ENCODE data around the gene EFCAB6.

Gene EFCAB6

DNA sequence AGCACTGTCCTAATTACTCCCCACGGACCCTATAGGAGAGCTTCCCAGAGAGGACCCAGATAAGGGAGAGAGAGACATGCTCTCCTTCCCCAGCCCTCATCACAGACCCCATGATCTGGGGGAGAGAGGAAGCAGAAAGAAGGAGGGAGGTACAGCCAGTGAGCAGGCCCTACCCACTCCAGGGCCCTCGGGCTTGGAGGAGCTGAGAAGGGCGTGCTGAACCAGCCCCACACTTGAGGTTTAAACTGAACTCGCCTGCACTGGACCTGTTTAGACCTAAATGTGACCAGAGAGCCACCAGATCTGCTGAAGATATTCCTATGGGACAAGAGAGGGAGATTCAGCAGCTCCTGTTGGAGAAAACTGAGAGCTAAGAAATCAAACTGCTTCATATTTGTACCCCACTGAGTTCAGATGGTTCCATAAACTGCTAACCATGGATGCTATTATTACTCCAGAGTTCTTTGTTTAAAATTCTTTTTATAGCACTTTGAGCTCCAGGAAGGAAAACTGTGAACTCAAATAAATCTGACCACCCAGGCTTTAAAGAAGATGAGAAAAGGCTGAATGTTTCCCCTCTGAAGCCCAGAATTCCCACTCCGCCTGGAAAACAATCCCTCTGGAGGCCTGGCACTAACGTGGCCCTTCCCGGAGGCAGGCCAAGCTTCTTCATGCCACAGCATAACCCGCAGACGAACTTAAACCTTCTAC lies 67.2 kb downstream of the EFCAB6 start:
- DNase-seq = peak; percentile 28

GRCh38 chr22:43743929-43744643 lies 68.0 kb downstream of the EFCAB6 start:
- no peak for DNase-seq

- no peak for DNase-seq
Observed at GRCh38 chr22:43743131-43743530, 69.0 kb downstream of the EFCAB6 start.

GRCh38 chr22:43742154-43742950 lies 69.8 kb downstream of the EFCAB6 start:
- no peak for DNase-seq

DNA sequence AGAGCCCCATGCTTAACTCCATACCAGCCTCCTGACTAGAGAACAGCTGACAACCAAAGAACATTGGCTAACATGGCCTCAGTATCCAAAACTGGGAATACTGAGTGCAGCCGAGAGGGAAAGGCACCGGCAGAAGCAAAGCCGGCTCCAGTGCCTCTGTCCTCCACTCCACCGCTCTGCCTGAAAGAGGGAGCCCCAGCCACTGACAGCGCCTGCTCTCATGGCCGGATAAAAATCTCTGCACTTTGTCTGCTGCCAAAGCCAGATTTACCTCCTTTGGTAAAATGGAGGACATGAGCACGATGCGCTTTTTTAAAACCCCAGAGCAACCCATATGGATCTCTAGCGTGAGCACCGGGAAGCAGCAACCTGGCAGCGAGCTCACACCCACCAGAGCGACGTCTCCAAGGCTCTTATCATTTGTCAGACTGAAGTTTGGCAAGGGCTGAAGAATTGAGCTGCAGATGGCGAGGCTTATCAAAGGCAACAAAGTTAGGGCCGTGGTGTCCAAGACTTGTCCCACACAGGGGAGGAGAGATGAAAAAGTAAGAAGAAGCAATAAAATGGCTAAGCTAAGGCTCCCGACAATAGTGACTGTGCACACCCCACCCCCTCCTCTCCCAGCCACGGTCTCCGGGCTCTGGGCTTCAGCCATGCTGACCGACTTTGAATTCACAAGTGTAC lies 71.4 kb downstream of the EFCAB6 start:
- DNase-seq = no peak

DNA sequence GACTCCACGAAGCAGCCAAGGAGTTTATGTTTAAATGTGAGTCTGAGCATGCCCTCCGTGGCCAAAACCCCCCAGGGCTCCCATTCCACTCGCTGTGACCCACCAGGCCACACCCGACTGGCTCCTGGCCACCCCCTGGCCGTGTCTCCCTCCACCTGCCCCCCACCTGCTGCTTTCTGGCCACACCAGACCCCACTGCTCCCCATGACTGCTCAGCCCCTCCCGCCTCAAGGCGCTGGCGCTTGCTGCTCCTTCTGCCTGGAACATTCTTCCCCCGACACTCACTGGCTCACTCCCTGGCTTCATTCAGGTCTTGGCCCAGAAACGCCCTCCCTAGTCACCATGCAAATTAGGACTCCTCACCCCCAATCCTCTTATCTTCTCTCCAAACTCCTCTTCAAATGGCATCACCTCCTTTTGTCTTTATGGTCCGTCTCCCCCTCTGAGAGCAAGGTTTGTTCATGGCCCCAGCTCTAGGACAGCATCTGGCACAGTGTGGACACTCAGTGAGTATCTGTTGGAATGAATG lies 72.2 kb downstream of the EFCAB6 start:
- no peak for DNase-seq

DNA sequence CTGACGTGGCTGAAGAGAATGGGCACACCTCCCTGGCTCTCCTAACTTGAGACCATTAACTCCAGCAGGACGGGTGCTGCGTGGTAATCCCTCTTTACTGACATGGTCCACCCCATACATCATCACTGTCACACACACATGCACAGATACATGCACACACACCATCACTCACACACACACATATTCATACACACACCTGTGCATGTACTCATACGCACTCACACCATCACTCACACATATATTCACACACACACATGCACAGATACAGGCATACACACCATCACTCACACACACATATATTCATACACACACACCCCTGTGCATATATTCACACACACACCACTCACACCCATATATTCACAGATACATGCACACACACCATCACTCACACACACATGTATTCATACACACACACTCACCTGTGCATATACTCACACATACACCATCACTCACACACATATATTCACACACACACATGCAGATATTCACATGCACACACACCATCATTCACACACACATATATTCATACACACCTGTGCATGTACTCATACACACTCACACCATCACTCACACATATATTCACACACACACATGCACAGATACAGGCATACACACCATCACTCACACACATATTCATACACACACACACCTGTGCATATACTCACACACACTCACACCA lies 74.8 kb downstream of the EFCAB6 start:
- DNase-seq = no peak

DNA sequence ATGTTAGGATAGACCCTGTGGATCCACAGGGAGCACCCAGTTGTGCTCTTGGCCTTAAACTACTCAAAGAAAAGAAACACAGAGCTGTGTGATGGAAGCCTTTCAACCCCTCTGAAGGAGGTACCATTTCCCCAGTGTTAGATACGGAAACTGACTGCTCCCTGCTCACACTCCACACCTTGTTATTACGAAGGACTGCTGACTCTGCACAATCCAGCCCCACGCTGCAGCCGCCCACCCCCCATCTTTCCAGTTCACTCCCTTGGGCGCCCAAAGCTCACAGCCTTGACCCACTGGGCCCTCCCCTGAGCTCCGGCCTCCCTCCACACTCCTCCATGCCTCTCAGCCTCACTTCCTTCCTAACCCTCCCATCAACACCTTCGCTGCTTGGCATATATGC lies 75.5 kb downstream of the EFCAB6 start:
- no peak for DNase-seq

DNA sequence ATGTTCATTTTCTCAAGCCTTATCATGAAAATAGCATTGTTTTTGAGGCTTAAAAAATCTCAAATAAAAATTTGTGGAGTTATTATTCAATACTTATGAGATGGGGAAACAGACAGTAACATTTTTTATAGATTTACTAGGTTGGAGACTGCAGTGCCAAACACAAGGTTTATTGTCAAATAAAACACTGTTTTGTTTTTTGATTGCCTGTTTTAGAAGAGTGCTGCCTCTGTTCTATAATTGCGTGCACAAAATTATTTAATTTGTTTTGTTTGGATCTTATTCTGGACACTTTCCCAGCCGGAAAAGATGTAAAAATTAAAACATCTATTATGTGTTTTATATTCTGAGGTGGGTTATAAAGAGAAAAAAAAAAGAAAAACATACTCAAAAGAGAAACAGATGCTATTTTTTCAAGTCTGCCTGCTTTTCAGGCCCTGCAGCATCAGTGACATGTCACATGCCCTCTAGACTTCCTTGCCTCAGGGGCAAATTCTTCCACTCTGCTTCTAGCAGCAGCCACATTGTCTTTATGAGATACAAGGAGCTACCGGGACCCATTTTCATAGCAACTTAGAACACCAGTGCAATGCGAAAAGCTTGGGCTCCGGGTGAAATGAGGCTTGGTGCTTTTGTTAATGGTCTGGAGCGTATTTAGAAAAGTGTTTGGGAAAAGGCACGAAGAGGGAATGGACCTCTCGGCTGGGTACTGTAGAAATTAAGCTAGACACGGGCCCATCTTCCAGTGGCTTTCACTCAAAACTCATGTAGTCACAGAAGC lies 77.5 kb downstream of the EFCAB6 start:
- DNase-seq = no peak

DNA sequence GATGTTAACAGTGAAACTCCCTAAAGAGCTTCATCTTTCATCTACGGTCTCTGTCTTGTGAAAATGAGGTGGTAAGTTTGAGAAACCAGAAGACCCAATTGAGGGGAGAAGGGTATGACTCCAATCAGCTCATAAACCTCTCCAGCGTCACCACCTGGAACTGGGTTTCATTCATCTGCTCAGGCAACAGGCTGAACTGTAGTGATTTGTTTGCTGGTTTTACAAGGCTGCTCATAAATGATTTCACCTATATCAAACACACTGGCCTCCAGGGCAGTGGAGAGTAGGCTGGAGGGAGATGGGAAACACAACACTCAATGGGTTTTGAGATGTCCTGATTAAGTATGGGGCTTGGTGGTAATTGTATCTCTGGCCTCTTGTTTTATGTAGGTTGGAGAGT lies 79.0 kb downstream of the EFCAB6 start:
- no peak for DNase-seq

DNA sequence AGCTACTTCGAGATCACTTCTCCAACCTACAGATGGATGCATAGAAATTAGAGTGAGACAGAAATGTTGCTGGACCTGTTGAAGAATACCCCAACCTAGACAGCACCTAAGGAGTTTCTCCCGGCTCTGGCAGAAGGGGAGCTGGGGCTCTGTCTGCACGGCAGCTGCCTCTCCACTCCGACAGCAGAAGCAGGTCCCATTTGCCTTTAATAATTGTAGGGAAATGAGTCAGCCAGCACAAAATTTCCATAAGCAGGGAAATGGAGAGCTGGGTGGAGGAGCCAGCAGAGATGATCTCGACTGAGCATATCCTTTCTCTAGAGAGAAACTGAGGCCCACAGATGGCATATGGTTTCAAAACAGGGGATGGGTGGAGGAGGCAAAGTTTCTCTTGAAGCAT lies 80.1 kb downstream of the EFCAB6 start:
- DNase-seq = no peak

- DNase-seq = no peak
Observed at GRCh38 chr22:43726964-43727543, 85.1 kb downstream of the EFCAB6 start.

DNA sequence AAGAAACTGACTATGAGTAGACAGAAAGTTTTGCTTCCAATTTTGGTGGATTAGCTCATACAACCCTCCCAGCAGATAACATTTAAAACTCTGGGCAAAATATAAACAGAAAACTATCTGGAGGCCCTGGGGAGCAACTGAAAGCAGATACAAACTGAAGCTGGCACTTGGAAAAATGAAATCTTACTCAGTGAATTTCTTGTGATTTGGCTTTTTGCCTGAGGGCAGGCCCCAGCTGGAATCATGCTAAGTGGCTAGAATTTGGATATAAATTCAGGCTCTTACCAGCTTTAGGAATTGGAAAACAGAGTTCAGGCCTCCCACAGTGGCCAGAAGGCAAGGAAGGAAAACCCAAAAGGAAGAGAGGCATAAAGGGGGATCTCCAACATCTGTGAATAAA lies 85.8 kb downstream of the EFCAB6 start:
- no peak for DNase-seq

DNA sequence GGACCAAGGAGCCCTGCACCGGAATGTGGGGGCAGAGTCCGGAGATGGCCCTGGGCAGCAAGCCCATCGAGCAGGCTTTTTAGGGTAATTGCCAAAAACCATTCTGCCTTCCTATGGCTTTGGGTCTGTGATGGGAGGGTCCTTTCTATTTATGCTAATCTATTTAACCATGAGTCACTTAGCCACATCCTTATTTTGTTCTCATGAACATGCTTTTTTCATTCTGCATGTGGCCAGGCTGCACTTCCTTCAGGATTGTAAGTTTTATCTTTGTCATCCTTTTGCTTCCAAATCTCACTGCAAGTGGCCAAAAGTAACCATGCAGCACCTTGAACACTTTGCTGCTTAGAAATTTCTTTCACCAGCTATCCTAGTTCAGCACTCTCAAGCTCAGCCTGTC lies 88.3 kb downstream of the EFCAB6 start:
- no peak for DNase-seq

- no peak for DNase-seq
Observed at GRCh38 chr22:43722444-43722843, 89.7 kb downstream of the EFCAB6 start.

GRCh38 chr22:43720716-43721115 lies 91.4 kb downstream of the EFCAB6 start:
- DNase-seq = no peak

DNA sequence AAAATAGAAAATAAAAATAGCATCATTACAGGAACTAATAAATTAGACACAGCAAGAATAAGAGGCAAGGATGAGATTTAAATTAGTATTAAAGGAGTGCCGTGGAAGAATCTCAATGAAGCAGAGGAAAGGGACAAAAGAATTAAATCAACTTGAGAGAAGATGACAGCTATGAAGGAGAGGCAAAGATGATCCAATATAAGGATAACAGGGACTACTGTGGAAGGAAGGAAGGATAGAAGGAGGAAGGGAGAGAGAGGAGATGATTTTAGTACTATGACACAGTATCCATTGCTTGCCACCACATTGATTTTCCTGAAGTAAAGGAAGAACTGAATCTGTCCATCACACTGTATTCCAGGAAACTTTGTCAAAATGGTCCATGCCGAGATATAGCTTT lies 98.0 kb downstream of the EFCAB6 start:
- DNase-seq = no peak

DNA sequence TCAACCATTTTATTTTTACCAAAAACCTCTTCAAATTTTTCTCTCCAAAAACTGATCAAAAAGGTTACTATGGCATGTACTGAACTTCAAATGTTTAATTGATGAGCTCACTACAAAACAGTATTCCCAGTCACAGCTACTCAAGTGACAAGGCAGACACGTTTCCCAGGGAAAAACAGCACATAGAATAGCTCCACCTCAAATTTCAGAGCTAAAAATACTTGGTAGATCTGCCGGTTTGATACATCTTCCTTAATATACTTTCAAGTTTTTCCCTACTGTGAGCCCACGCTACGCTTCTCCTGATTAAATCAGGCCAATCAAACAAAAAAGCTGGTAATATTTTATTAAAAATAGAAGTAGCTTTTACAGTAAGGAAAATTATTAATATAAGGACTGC lies 100.4 kb downstream of the EFCAB6 start:
- DNase-seq = no peak

DNA sequence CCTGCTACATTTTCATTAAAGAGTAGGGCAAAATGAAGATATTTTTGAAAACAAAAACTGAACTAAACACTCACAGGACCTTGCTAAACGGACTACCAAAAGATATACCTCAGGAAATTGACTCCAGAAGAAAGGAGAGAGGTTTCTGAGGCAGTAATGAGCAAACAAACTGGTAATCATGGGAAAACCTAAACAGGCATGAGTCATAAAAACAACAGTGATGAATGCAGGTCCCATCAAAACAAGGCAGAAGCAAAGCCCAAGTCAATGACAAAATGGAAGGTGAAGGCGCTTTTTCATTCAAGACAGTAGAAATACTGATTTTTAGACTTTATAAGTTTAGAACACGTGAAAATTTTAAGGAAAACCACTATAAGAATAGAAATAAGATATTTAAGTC lies 104.5 kb downstream of the EFCAB6 start:
- DNase-seq = peak; percentile 1

GRCh38 chr22:43706571-43707328 lies 105.4 kb downstream of the EFCAB6 start:
- peak; percentile 9 for DNase-seq

Measured in NCI-H510A treated with DMSO at 0.1 percent for 48 hours (cell line).